GM18909 (cell line): ENCODE measurements around the gene GALNT11.
"Not testable (repeated sequence)": the region's sequence is repeated elsewhere in the genome, so short reads cannot be mapped to it uniquely, and the experiment has no call there.

Experiments
- ATAC-seq: cut with Tn5 transposase; IDR thresholded peaks from one replicate; pipeline ENCODE4 v1.9.1; 2021; ENCODE audit warnings: mild to moderate bottlenecking; ENCODE audit not compliant: unreplicated experiment, poor library complexity

The GALNT11 gene

DNA sequence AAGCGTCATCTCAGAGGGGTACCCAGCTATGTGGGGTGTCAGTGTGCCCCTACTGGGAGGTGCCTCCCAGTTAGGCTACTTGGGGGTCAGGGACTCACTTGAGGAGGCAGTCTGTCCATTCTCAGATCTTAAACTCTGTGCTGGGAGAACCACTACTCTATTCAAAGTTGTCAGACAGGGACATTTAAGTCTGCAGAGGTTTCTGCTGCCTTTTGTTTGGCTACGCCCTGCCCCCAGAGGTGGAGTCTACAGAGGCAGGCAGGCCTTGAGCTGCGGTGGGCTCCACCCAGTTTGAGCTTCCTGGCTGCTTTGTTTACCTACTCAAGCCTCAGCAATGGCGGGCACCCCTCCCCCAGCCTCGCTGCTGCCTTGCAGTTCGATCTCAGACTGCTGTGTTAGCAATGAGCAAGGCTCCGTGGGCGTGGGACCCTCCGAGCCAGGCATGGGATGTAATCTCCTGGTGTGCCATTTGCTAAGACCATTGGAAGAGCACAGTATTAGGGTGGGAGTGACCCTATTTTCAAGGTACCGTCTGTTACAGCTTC lies 40.4 kb downstream of the GALNT11 start:
- not testable (repeated sequence) for ATAC-seq

DNA sequence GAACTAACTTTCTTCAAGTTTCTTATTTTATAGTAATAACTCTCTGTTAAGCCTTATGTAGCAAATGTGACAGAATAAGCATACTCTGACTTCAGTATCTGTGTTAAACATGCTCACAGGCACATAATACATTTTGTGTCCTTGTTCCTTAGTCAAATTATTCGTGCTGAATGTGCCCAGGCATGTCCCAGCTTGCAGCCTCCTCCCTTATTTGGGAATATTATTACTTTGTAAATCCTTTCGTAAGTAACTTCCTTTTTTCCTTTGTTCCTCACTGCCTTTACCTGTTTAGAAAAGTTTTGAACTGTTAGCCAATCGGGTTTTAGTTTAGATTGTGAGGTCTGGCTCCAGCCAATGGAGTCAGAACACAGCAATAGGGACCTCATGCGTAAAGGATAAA lies 46.9 kb downstream of the GALNT11 start:
- ATAC-seq = no peak

DNA sequence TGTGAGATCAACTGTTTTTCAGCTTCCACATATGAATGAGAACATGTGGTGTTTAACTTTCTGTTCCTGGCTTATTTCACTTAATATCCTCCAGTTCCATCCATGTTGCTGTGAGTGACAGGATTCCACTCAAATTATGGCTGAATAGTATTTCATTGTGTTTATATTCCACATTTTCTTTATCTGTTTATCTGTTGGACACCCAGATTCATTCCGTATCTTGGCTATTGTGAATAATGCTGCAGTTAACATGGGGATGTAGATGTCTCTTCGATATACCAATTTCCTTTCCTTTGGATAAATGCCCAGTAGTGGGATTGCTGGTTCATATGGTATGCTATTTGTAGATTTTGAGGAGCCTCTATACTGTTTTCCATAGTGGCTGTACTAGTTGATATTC lies 47.9 kb downstream of the GALNT11 start:
- no peak for ATAC-seq

DNA sequence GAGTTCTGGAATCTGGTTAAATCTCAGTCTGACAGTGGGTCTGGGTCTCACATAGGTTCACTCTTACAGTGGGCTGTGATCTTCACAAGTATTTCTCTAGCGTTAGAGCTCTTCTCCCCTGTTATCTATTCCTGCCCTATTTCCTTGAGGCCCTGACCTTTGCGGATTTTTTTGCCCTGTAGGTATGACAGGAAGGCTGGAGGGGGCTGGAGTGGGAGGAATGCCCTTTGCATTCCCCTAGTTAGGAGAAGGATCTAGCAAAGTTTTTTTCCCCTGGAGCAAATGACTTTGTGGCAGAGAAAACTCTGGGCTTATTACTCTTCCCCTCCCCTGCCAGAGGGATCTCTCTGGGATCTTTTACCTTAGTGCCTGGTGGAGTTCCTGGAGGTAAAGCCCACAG lies 49.2 kb downstream of the GALNT11 start:
- no peak for ATAC-seq

DNA sequence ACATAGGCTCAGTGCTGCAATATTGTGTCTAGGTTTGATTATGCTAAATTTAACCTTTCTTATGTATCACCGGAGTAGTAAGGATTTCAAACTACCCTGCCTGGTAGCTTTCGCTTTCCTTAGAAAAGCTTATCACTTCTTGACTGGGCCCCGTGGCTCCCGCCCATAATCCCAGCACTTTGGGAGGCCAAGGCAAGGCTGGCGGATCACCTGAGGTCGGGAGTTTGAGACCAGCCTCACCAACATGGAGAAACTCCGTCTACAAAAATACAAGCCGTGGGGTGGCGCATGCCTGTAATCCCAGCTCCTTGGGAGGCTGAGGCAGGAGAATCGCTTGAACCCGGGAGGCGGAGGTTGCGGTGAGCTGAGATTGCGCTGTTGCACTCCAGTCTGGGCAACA lies 49.9 kb downstream of the GALNT11 start:
- not testable (repeated sequence) for ATAC-seq

DNA sequence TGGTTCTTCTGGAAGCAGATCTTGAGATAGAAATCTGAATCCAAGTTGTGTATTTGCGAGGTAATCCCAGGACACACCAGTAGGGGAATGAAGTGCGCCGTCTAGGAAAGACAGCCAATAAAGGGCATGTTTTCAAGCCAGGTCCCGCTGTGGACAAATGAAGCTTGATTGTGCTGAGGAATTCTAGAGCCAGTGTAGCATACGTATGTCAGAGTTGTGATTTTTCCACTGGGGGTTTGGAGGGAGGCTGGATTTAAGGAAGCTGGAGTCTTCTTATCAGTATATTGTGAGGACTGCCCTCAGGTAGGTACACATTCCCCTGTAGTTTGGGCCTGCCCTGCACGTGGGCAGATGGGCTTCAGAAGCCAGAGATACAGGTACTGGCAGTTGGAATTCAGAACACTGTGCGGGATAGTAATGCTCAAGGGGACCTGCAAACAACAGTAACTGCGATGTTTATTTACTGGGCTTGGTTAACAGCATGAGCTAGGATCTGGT lies 50.9 kb downstream of the GALNT11 start:
- no peak for ATAC-seq

DNA sequence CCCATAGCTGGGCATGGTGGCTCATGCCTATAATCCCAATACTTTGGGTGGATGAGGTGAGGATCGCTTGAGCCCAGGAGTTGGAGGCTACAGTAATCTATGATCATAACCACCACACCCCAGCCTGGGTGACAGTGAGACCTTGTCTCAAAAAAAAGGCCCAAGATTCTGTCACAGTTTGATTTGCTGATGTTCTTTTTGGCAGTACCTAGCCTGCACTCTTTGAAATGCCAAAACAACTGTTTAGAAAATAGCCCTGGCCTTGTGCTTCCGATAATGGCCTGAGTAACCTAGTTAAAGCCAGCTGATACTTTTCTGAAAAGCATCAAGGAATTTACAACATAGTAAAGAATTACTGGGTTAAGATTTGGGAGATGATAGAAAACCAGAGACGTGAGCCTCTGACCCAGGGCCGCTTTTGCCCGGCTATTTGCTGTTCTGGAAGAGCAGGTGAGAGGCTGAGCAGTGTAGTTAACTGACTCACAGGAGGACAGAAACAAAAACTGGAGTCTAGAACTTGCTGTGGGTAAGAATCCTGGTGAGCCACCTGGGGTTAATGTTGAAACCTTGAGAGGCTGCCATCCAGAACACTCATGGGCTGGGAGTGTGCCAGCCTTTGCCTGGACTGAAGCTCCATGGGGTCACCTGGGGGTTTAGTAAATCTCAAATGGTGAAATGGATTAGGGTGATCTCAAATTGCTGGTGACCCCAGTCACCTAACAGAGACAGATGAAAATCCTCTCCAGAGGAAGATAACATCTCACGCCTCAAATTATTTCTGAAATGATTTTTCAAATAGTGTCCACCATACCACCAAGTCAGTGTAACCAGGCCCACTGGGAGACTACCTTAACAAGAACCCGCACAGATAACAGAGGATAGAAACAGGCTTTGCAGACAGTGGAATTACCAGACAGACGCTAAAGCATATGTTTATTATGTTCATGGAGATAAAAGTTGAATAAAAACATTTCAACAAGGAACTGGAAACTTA lies 51.8 kb downstream of the GALNT11 start:
- ATAC-seq = no peak

DNA sequence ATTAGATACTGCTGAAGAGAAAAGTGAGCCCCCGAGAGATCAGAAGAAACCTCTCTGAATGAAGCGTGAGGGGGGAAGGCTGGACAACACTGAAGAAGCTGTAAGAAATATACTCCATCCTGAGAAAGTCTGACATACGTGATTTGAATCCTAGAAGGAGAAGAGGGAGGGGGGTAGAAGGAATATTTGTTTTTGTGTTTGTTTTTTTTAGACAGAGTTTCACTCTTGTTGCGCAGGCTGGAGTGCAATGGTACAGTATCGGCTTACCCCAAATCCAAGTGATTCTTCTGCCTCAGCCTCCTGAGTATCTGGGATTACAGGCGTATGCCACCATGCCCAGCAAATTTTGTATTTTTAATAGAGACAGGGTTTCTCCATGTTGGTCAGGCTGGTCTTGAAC lies 52.6 kb downstream of the GALNT11 start:
- no peak for ATAC-seq

DNA sequence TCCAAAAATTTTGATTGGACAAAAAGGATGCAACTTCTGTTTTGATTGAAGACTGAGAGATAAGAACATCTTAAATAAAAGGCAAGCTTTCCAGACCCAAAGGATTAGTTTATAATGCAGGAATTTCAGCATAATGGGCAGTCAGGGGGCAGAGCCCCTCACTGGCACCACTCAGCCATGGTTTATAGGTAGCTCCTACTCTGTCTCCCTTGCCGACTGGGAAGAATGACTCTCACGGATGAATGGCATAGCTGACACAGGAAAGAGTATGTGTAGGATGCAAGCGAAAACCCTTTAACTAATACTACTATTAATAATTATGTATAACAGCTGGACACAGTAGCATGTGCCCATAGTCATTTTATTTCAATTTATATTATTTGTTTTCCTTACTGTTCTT lies 53.3 kb downstream of the GALNT11 start:
- ATAC-seq = no peak

DNA sequence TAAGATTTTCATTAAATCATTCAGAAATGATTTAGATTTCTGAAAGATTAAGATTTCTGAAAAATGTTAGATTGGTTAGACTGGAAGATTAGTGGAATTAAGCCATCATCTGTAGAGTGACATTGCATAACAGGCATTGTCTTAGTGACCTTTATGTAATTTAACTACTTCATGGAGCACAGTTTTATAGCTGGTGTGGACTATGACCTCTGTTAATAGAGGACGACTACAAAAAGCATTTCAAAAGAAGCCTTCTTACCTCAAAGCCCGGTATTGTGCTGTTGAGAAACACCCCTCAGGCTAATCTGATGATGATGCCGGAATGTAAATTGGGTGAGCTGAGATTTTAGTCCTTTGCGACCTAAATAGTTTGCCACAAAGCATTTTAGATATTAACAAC lies 55.6 kb downstream of the GALNT11 start:
- ATAC-seq = no peak

DNA sequence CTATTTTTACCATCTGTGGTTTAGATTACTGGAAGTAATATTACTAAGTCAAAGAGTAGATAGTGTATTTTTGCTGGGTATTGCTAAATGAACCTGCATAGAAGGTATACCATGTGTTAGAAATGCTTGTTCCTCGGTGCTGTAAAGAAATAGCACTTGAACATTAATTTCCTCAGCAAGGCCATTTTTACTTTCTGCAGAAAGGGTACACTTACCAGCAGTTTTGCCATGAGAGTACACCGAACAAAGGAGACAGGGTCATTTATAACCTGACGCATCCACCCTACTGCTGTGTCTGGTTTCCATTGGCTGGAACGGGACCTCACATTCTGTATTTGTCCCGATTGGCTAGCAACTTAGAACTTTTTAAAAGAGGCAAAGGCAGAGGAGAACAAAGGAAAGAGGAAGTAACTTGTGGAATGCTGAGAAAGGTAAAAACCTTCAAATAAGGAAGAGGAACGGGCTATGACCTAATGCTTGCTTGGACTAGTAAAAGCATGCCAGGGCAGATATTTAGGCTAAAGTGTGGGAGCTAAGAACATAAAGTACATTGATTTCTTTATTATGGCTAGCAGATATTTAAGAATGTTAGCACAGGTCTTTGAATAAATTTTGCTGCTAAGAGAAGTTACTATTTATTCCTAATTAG lies 56.7 kb downstream of the GALNT11 start:
- not testable (repeated sequence) for ATAC-seq

DNA sequence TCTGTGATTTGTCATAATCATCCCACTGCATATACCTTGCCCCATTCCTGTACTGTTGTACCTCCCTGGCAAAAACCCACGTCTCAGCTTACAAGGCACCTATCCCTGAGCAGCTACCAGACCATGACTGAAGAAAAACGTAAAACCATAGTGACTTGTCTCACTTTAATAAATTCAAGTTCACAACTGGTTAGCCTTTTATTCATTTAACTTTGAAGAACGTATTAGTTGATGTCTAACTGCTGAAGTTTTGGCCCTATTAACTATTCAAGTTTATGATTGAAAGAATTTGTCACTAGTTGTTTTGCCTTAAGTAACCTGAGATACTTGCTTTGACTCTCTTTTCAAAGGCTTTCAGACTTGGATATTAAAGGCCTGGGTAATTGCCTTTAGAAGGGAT lies 59.7 kb downstream of the GALNT11 start:
- no peak for ATAC-seq

DNA sequence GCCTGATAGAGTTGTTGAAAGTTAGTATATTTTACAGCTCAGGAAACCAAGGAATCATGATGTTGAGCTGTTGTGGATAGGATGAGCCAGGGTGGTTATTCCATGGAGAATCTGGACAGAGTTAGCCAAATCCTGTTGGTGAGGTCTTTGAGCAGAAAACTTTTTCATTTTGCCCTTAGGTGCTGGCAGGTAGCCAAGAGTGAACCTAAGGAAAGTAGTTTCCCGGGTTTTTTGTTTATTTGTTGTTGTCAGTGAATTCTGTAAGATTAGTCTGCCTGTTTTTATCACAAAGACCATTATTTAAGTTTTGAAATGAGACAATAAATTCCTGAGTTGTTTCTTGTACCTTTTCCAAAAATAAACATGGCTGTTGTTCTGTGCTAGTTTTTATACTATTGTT lies 61.0 kb downstream of the GALNT11 start:
- no peak for ATAC-seq

DNA sequence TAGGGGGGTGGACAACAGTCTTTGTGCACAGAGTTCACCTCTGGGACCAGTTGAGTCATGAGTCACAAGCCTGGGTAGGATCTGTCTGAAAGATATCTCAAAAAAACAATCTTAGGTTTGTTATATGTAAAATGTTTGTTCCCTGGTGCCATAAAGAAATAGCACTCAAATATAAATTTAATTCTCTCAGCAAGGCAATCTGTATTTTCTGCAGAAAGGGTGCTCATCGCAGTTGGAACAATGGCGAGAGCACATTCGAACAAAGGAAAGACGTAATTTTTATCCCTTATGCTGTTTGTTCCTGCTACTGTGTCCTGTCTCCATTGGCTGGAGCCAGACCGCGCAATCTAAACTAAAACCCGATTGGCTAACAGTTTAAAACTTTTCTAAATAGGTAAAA lies 63.7 kb downstream of the GALNT11 start:
- no peak for ATAC-seq

DNA sequence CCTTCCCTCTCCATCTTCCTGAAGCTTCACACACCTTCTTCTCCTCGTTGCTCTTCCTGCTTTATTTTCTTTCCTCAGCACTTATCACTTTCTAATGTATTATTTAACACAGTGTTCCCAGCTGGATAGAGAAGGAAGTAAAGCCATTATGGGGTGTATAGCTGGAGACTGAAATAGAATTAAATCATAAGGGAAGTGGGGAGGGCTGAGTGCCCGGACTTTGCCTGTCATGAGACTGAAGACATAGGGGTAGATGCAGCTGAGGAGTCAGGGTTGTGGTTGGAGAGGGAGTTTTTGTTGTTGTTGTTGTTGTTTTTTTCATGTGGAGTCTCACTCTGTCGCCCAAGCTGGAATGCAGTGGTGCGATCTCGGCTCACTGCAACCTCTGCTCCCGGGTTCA lies 65.3 kb downstream of the GALNT11 start:
- no peak for ATAC-seq

DNA sequence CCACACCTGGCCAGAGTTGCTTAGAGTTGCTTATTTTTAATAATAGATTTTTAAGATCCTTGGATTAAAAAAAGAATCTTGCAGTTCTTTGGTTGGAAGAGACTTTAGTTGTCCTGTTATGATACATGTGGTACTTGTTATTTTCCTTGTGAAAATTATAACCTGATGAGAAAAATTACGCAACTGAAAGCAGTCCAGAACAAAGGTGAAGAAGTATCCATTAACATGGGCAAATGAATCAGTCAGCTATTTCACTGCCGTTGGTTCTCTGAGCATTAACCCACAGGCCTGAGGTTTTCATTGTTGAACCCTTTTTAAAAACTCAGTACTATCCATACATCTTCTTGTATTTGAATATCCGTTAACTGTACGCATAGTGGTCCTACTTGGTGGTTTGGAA lies 68.2 kb downstream of the GALNT11 start:
- ATAC-seq = no peak

DNA sequence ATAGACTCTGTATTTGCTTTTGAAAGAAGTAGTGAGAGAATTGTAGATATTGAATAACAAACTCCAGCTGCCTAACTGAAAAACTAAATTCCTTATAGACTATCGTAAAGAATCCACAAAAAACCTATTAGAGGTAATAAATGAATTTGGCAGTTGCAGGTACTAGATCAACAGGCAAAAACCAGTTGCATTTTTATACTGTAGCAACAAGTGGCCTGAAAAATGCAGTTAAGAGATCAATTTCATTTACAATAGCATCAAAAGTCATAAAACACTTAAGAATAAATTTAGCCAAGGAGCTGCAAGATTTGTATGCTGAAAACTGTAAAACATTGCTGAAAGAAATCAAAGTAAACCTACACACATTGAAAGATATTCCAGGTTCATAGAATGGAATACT lies 70.3 kb downstream of the GALNT11 start:
- ATAC-seq = no peak

DNA sequence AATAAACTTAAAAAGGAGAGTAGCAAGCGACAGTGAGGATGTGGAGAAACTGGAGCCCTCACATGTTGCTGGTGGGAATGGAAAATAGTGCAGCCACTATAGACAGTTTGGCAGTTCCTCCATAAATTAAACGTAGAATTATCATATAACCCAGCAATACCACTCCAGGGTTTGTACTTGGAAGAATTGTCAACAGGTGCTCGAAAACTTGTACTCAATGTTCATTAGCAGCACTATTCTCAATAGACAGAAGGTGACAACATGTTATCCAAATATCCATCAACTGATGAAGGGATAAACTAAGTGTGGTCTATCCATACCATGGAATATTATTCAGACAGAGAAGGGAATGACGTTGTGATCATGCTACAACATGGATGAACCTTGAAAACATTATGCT lies 71.9 kb downstream of the GALNT11 start:
- ATAC-seq = no peak

DNA sequence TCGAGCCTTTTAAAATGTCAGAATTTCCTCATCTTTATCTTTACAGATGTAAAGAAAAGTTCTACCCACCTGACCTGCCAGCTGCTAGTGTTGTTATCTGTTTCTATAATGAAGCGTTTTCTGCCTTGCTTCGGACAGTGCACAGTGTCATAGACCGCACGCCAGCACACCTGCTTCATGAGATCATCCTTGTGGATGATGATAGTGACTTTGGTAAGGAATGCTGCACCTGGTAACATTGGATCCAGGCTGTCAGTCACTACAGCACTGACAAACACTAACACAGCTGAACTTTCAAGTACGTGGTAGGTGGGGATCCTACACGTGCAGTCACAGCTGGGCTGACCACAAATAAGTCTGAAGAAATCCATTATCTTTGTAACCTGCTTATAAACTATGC lies 77.6 kb downstream of the GALNT11 start:
- ATAC-seq = no peak

DNA sequence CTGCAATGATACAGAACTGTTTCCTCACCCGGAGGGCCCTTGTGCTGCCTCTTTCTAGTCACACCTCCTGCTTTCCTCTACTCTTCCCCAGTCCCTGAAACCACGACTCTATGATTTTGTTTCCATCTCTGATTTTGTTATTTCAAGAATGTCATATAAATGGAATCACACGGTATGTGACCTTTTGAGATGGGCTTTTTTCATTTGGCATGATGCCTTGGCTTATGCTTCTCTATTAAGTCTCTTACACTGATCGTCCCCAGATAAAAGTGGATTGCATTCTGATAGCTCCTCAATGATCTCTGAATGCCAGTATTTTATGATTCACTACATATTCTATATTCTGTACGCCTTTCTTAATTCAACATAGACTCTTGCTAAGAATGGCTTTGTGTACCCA lies 78.2 kb downstream of the GALNT11 start:
- ATAC-seq = no peak

DNA sequence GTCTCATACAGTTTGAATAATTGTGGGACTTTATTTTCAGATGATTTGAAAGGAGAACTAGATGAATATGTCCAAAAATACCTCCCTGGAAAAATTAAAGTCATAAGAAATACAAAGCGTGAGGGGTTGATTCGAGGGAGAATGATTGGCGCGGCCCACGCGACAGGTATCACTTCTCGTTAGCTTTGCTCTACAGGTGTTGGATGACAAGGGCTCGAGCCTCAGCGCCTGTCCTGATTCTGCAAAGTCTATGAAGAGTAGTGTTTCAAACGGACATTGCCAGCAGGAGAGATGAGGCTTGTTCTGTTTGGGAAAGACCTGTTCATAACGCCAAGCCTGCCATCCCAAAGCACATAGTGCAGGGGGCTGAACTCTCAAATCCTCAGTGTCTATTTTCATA lies 79.7 kb downstream of the GALNT11 start:
- ATAC-seq = no peak
